Keratinocyte (primary cell): ENCODE data around the gene TWNK.

Source experiments
- CTCF ChIP-seq, 3 experiments: IDR thresholded peaks in 1 of 3; conservative IDR thresholded peaks in 1 of 3; optimal IDR thresholded peaks in 1 of 3; 2 replicates in 2 of 3; 3 replicates in 1 of 3; pipeline versions ENCODE3 to v1.5.1; 2011; ENCODE audit warnings: low read length in 3 of 3, mild to moderate bottlenecking in 3 of 3, moderate library complexity in 2 of 3, control low read depth in 1 of 3, inconsistent platforms in 1 of 3; ENCODE audit not compliant: insufficient read depth in 2 of 3; ENCODE audit errors: extremely low read depth in 1 of 3
- EZH2 ChIP-seq: IDR thresholded peaks from one replicate; pipeline ENCODE4 v1.6.1; 2012; ENCODE audit warnings: inconsistent platforms, mild to moderate bottlenecking, low read length, moderate library complexity

- no peak for TF ChIP-seq EZH2
- no peak for TF ChIP-seq CTCF (optimal IDR thresholded peaks at IDR 0.05 in 1 of 3, IDR thresholded peaks at IDR 0.05 in 1 of 3, conservative IDR thresholded peaks at IDR 0.05 in 1 of 3; ENCODE audit: extremely low read depth in 1 of 3, insufficient read depth in 2 of 3, low read length in 3 of 3)
Measured at GRCh38 chr10:101000127-101000914, 13.0 kb downstream of the TWNK start.
